ENCODE data around the gene TBC1D5. TPM values are rescaled to one million over a fixed set of nuclear protein-coding genes. Genes with fewer than 3 reads are reported as not detected.

TBC1D5 gene
- total RNA-seq, 2 donors from 2014 or later = 68.8 to 77.7 TPM

- Histone ChIP-seq H3K9me3 (ENCODE audit: control insufficient read depth, low read length) (peaks cover 6% of the 10 kb centered on the region), H3K4me3 (ENCODE audit: low read length) (no peak overlapping the region), H3K27me3 (ENCODE audit: control insufficient read depth, insufficient read depth, low read length, poor library complexity, severe bottlenecking) (no peaks in the 10 kb centered on the region), H3K4me1 (ENCODE audit: control insufficient read depth, insufficient read depth, low read length) (no peaks in the 10 kb centered on the region), H3K36me3 (ENCODE audit: control insufficient read depth, insufficient read depth, low read length) (peaks cover 3% of the 10 kb centered on the region), H3K27ac (ENCODE audit: low read depth, low read length) (no peak overlapping the region), H3K9ac (ENCODE audit: extremely low read depth, low read length, poor library complexity, severe bottlenecking) (no peak overlapping the region)
- 94% methylated on average over 3 of the region's 3 CpGs; no CpG with 5 or more reads in 1 of the 2 experiments for WGBS, 2 experiments (ENCODE audit: insufficient coverage in 1 of 2, insufficient read length in 1 of 2)
- Mint-ChIP-seq H3K27me3 (ENCODE audit: insufficient read depth) (no peaks in the 10 kb centered on the region), H3K27ac (no peak overlapping the region), H3K36me3 (ENCODE audit: low read depth) (peaks cover 21% of the 10 kb centered on the region), H3K4me1 (peaks cover 10% of the 10 kb centered on the region), H3K4me3 (no peak overlapping the region), H3K9me3 (peaks cover 13% of the 10 kb centered on the region)
- no peak for DNase-seq
- TF ChIP-seq, protein P1, sequence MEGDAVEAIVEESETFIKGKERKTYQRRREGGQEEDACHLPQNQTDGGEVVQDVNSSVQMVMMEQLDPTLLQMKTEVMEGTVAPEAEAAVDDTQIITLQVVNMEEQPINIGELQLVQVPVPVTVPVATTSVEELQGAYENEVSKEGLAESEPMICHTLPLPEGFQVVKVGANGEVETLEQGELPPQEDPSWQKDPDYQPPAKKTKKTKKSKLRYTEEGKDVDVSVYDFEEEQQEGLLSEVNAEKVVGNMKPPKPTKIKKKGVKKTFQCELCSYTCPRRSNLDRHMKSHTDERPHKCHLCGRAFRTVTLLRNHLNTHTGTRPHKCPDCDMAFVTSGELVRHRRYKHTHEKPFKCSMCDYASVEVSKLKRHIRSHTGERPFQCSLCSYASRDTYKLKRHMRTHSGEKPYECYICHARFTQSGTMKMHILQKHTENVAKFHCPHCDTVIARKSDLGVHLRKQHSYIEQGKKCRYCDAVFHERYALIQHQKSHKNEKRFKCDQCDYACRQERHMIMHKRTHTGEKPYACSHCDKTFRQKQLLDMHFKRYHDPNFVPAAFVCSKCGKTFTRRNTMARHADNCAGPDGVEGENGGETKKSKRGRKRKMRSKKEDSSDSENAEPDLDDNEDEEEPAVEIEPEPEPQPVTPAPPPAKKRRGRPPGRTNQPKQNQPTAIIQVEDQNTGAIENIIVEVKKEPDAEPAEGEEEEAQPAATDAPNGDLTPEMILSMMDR (conservative IDR thresholded peaks at IDR 0.05) = no peak
Measured at GRCh38 chr3:17430582-17430981, 311.8 kb downstream of the TBC1D5 start.

DNA sequence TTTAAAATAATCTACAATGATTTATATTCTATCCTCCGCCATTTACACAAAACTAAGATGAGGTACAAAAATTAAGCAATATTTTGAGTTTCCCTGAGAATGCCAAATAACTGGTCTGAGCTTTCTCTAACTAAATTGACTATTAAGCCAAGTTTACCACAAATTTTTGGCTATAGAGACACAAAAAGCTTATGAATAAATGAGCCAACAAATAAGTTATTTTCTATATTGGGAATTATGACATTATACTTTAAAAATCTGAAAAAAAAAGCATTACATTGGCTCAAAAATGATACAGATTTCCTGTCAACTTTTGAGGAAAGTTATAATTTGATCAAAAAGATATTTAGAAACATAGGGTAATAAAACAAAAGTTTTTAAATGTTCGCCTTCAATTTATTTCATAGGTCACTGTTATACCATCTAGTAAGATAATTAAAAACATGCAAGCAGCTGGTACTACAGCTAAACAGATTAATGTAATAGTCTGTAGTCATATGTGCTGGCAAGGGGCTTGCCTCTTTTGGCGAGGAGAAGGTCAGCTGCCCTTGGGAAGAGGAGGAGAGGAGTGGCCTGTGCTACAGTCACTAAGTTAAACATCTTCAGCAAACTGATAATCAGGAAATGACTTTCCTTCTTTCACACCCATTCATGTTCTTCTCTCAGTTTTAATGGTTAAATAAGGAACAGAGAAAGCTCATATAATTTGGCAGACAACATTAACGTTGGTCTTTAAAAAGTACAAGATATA lies 318.5 kb downstream of the TBC1D5 start:
- Mint-ChIP-seq H3K36me3 (ENCODE audit: low read depth) (no peaks in the 10 kb centered on the region), H3K27me3 (ENCODE audit: insufficient read depth) (no peaks in the 10 kb centered on the region), H3K27ac (no peak overlapping the region), H3K4me3 (no peak overlapping the region), H3K4me1 (peaks cover 39% of the 10 kb centered on the region), H3K9me3 (no peaks in the 10 kb centered on the region)
- Histone ChIP-seq H3K4me1 (ENCODE audit: control insufficient read depth, insufficient read depth, low read length) (peaks cover 3% of the 10 kb centered on the region), H3K27ac (ENCODE audit: low read depth, low read length) (no peak overlapping the region), H3K36me3 (ENCODE audit: control insufficient read depth, insufficient read depth, low read length) (no peaks in the 10 kb centered on the region), H3K4me3 (ENCODE audit: low read length) (no peak overlapping the region), H3K27me3 (ENCODE audit: control insufficient read depth, insufficient read depth, low read length, poor library complexity, severe bottlenecking) (no peaks in the 10 kb centered on the region), H3K9ac (ENCODE audit: extremely low read depth, low read length, poor library complexity, severe bottlenecking) (no peak overlapping the region), H3K9me3 (ENCODE audit: control insufficient read depth, low read length) (no peaks in the 10 kb centered on the region)
- TF ChIP-seq, protein P1 (conservative IDR thresholded peaks at IDR 0.05) = no peak
- no peak for DNase-seq
- WGBS, 2 experiments (ENCODE audit: insufficient coverage in 1 of 2, insufficient read length in 1 of 2) = 89 to 100% methylated on average over 1 to 3 of the region's 4 CpGs

- Mint-ChIP-seq H3K27me3 (ENCODE audit: insufficient read depth) (no peaks in the 10 kb centered on the region), H3K4me3 (no peak overlapping the region), H3K27ac (no peak overlapping the region), H3K36me3 (ENCODE audit: low read depth) (peaks cover 3% of the 10 kb centered on the region), H3K4me1 (peaks cover 39% of the 10 kb centered on the region), H3K9me3 (peaks cover 2% of the 10 kb centered on the region)
- TF ChIP-seq, protein P1 (conservative IDR thresholded peaks at IDR 0.05) = no peak
- Histone ChIP-seq H3K27ac (ENCODE audit: low read depth, low read length) (no peak overlapping the region), H3K9ac (ENCODE audit: extremely low read depth, low read length, poor library complexity, severe bottlenecking) (no peak overlapping the region), H3K4me1 (ENCODE audit: control insufficient read depth, insufficient read depth, low read length) (peaks cover 3% of the 10 kb centered on the region), H3K27me3 (ENCODE audit: control insufficient read depth, insufficient read depth, low read length, poor library complexity, severe bottlenecking) (no peaks in the 10 kb centered on the region), H3K4me3 (ENCODE audit: low read length) (no peak overlapping the region), H3K9me3 (ENCODE audit: control insufficient read depth, low read length) (peaks cover 5% of the 10 kb centered on the region), H3K36me3 (ENCODE audit: control insufficient read depth, insufficient read depth, low read length) (no peaks in the 10 kb centered on the region)
- 100% methylated on average over 1 of the region's 2 CpGs; no CpG with 5 or more reads in 1 of the 2 experiments for WGBS, 2 experiments (ENCODE audit: insufficient coverage in 1 of 2, insufficient read length in 1 of 2)
- DNase-seq = no peak
Measured at GRCh38 chr3:17422636-17423035, 319.8 kb downstream of the TBC1D5 start.
